ENCODE measurements around the gene JPH3.

- TF ChIP-seq SP1 (IDR thresholded peaks at IDR 0.05) (no peak), ELF4 (IDR thresholded peaks at IDR 0.05) (no peak), PKNOX1 (IDR thresholded peaks at IDR 0.05) (no peak), FOXK2 (IDR thresholded peaks at IDR 0.05) (no peak), SUZ12 (IDR thresholded peaks at IDR 0.05) (no peak), NFRKB (IDR thresholded peaks at IDR 0.05) (no peak), LEF1 (IDR thresholded peaks at IDR 0.05; ENCODE audit: borderline replicate concordance) (no peak), TARDBP (IDR thresholded peaks at IDR 0.05) (no peak), ARNT (IDR thresholded peaks at IDR 0.05) (no peak), ZNF384 (IDR thresholded peaks at IDR 0.05) (no peak), BHLHE40 (IDR thresholded peaks at IDR 0.05; ENCODE audit: borderline replicate concordance) (no peak), HDGF (IDR thresholded peaks at IDR 0.05; ENCODE audit: borderline replicate concordance) (no peak)
Measured at GRCh38 chr16:87575027-87575804, 27.1 kb upstream of the JPH3 start.

All from HEK293T (cell line).